Measurements from ENCODE around the gene TRIOBP. TPM values are rescaled to one million over a fixed set of nuclear protein-coding genes. Genes with fewer than 3 reads are reported as not detected.

Gene TRIOBP
- total RNA-seq, 1 donor from 2014 or later: 108 TPM

GRCh38 chr22:37662039-37662438, 34.8 kb upstream of the TRIOBP start:
- H3K4me3 ChIP-seq: no peak overlapping the region
- no peak for DNase-seq (ENCODE audit: extremely low spot score in 2 of 2)
- peak overlapping the region; percentile 68 for H3K27ac ChIP-seq
- no peaks in the 10 kb centered on the region for H3K27me3 ChIP-seq
- TF ChIP-seq CTCF (IDR thresholded peaks at IDR 0.05) (no peak), POLR2AphosphoS5 (IDR thresholded peaks at IDR 0.05; ENCODE audit: insufficient read depth in 1 of 2, low read depth in 1 of 2) (no peak), POLR2A (IDR thresholded peaks at IDR 0.05) (no peak)
- no peaks in the 10 kb centered on the region for H3K9me3 ChIP-seq
- peaks cover 45% of the 10 kb centered on the region for H3K4me1 ChIP-seq
- intact Hi-C loops (cut with DNase I): no loop called here
- peaks cover 0 to 11% of the 10 kb centered on the region in 2 donors for H3K36me3 ChIP-seq

DNA sequence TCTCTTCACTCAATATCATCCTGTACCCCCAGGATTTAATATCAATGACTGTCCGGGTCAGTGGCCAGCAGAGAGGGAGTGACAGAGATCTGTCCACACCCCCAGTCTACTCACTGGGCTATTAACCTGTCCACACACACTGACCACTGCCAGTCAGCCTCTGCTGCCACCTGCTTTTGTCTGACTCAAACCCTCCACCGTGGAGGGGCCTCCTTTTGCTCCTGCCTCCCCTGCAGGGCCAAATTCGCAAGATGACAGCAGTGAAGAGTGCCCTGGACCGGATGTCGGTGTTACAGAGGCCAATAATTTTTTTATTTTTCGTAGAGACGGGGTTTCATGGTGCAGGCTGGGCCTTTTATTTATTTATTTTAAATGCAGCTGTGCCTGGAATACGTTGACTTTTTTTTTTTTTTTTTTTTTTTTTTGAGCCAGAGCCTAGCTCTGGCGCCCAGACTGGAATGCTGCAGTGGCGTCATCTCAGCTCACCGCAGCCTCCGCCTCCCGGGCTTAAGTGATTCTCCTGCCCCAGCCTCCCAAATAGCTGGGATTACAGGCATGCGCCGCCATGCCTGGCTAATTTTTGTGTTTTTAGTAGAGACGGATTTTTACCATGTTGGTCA, 33.2 kb upstream of the TRIOBP start:
- Histone ChIP-seq H3K4me3 (no peak overlapping the region), H3K27me3 (no peaks in the 10 kb centered on the region), H3K9me3 (no peaks in the 10 kb centered on the region), H3K27ac (no peak overlapping the region), H3K4me1 (peaks cover 38% of the 10 kb centered on the region), H3K36me3 (peaks cover 0 to 11% of the 10 kb centered on the region in 2 donors)
- DNase-seq (ENCODE audit: extremely low spot score in 2 of 2): no peak
- TF ChIP-seq POLR2AphosphoS5 (IDR thresholded peaks at IDR 0.05; ENCODE audit: insufficient read depth in 1 of 2, low read depth in 1 of 2) (no peak), CTCF (IDR thresholded peaks at IDR 0.05) (no peak), POLR2A (IDR thresholded peaks at IDR 0.05) (no peak)
- intact Hi-C loops (cut with DNase I): no loop called here

DNA sequence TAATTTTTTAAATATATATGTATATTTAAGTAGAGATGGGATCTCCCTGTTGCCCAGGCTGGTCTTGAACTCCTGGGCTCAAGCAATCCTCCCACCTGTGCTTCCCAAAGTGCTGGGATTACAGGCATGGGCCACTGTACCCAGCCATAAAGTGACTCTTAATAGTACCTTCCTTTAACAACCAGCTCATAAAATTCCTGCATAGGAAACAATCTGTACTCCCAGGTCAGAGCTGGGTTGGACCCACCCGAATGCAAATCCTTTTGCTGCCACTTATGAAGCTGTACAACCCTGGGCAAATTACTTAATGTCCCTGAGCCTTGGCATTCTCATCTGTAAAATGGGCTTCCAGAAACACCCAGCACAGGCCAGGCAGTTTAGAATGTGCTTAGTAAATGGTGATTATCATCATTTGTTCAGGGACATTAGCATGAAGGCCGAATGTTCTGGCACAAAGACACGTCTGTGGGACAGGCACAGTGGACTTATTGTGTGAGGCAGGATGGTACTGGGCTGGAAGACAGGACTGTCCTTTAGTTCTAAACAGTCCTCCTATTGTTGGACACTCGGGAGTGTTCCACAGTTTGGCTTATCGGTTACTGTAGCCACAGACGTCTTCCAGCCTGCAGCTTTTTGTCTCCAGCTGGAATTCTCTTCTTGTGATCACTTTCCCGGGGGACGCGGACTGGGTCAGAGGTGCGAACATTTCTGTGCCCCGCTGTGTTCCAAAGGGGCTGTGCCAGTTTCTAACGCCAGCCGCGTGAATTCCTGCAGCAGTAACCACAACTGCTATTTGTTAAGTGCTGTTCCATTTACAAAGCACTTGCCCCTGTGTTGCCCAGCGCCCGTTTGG, 32.4 kb upstream of the TRIOBP start:
- no peak for DNase-seq (ENCODE audit: extremely low spot score in 2 of 2)
- H3K4me1 ChIP-seq: peaks cover 34% of the 10 kb centered on the region
- intact Hi-C loops (cut with DNase I): no loop called here
- no peaks in the 10 kb centered on the region for H3K9me3 ChIP-seq
- TF ChIP-seq POLR2A (IDR thresholded peaks at IDR 0.05) (no peak), POLR2AphosphoS5 (IDR thresholded peaks at IDR 0.05; ENCODE audit: insufficient read depth in 1 of 2, low read depth in 1 of 2) (no peak), CTCF (IDR thresholded peaks at IDR 0.05) (no peak)
- no peaks in the 10 kb centered on the region for H3K27me3 ChIP-seq
- H3K36me3 ChIP-seq: peaks cover 0 to 11% of the 10 kb centered on the region in 2 donors
- no peak overlapping the region for H3K4me3 ChIP-seq
- H3K27ac ChIP-seq: no peak overlapping the region

DNA sequence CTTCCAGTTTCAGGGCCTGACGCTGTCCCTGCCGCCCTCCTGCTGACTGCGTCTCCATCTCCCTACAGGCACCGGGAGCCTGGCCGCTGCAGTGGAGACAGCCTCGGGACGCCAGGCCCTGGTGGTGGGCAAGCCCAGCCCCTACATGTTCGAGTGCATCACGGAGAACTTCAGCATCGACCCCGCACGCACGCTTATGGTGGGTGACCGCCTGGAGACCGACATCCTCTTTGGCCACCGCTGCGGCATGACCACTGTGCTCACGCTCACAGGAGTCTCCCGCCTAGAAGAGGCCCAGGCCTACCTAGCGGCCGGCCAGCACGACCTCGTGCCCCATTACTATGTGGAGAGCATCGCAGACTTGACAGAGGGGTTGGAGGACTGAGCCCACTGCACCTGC, 31.4 kb upstream of the TRIOBP start:
- peaks cover 24% of the 10 kb centered on the region for H3K4me1 ChIP-seq
- H3K9me3 ChIP-seq: no peaks in the 10 kb centered on the region
- intact Hi-C loops (cut with DNase I): no loop called here
- peaks cover 0 to 11% of the 10 kb centered on the region in 2 donors for H3K36me3 ChIP-seq
- no peaks in the 10 kb centered on the region for H3K27me3 ChIP-seq
- H3K27ac ChIP-seq: no peak overlapping the region
- TF ChIP-seq POLR2AphosphoS5 (IDR thresholded peaks at IDR 0.05; ENCODE audit: insufficient read depth in 1 of 2, low read depth in 1 of 2) (no peak), CTCF (IDR thresholded peaks at IDR 0.05) (no peak), POLR2A (IDR thresholded peaks at IDR 0.05) (no peak)
- no peak for DNase-seq (ENCODE audit: extremely low spot score in 2 of 2)
- no peak overlapping the region for H3K4me3 ChIP-seq

- no peak overlapping the region for H3K4me3 ChIP-seq
- H3K9me3 ChIP-seq: no peaks in the 10 kb centered on the region
- TF ChIP-seq CTCF (IDR thresholded peaks at IDR 0.05): no peak
- TF ChIP-seq POLR2AphosphoS5 (IDR thresholded peaks at IDR 0.05; ENCODE audit: insufficient read depth in 1 of 2, low read depth in 1 of 2): no peak
- TF ChIP-seq POLR2A (IDR thresholded peaks at IDR 0.05): no peak
- peak overlapping the region; percentile 28 for H3K27ac ChIP-seq
- peaks cover 0 to 11% of the 10 kb centered on the region in 2 donors for H3K36me3 ChIP-seq
- H3K27me3 ChIP-seq: no peaks in the 10 kb centered on the region
- no peak for DNase-seq (ENCODE audit: extremely low spot score in 2 of 2)
- intact Hi-C loops (cut with DNase I): no loop called here
- H3K4me1 ChIP-seq: peaks cover 19% of the 10 kb centered on the region
Observed at GRCh38 chr22:37669586-37669985, 27.3 kb upstream of the TRIOBP start.
